ENCODE data around the gene RMDN2. TPM values are rescaled to one million over a fixed set of nuclear protein-coding genes. Genes with fewer than 3 reads are reported as not detected.
A peak's percentile ranks its signal among the peaks of the same experiment; 100 is the strongest.

RMDN2 gene
- polyA plus RNA-seq, 1 donor (not counting 4 experiments of a cell fraction or from before 2014, with no cell fraction given), result 9.3 TPM

DNA sequence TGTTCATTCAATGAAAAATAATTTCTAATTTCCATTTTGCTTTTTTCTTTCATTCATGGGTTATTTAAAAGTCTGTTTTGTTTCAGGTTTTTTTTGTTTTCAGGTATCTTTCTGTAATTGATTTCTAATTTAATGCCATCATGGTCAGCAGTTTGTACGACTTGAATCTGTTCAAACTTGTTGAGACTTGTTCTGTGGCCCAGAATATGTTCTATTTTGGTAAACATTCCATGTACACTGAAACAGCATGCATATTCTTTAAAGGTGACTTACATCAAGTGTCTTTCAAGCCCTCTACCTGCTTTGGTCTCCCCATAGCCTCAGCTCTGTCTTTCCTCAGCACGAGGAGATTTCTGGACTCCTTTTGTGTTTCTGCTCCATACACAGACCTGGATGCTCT is 101.8 kb downstream of the RMDN2 start:
- peak; percentile 61 for FAIRE-seq
- dilution Hi-C loops (cut with MboI; ENCODE audit: extremely low pct_ligation_motif_present, low sequenced_read_pairs), result no loop called here

DNA sequence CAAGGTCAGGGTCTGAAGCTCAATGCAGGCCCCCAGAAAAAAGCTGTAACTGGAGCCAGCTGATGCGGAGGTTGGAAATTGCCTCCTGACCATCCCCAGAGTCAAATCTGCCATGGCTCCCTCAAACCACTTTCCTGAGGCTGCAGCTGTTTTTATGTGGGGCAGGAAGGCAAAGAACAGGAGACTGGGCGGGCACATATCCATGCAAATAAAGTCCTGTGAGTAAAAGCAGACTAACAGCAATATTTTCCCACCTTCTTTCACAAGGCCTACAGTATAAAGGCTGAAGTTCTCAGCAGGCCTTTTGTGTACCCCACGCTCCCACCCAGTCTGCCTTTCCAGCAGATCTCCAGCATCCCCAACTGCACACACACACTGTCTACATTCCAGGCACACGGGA is 103.7 kb downstream of the RMDN2 start:
- no peak overlapping the region for H3K4me2 ChIP-seq (ENCODE audit: control insufficient read depth, extremely low read depth, insufficient read depth, low read depth, low read length)
- no peak overlapping the region for H2AFZ ChIP-seq (ENCODE audit: control insufficient read depth, low read length)
- DNase-seq (ENCODE audit: low read depth, low spot score) (no peak), FAIRE-seq (no peak)
- peaks cover 6% of the 10 kb centered on the region for H3K4me1 ChIP-seq (ENCODE audit: control insufficient read depth, extremely low read depth, insufficient read depth, low read length)
- no peaks in the 10 kb centered on the region for H3K36me3 ChIP-seq (ENCODE audit: control insufficient read depth in 2 of 2, extremely low read depth in 1 of 2, insufficient read depth in 2 of 2, low read length in 2 of 2)
- no peak overlapping the region for H3K9ac ChIP-seq (ENCODE audit: control insufficient read depth, extremely low read depth, insufficient read depth, low read length)
- no peak overlapping the region for H3K4me3 ChIP-seq (ENCODE audit: control insufficient read depth in 2 of 3, extremely low read depth in 1 of 3, insufficient read depth in 2 of 3, low read depth in 1 of 3, low read length in 3 of 3)
- no peaks in the 10 kb centered on the region for H3K9me1 ChIP-seq (ENCODE audit: control insufficient read depth, extremely low read depth, insufficient read depth, low read length)
- H3K9me3 ChIP-seq (ENCODE audit: control insufficient read depth, low read depth, low read length), result no peaks in the 10 kb centered on the region
- TF ChIP-seq, protein P1, sequence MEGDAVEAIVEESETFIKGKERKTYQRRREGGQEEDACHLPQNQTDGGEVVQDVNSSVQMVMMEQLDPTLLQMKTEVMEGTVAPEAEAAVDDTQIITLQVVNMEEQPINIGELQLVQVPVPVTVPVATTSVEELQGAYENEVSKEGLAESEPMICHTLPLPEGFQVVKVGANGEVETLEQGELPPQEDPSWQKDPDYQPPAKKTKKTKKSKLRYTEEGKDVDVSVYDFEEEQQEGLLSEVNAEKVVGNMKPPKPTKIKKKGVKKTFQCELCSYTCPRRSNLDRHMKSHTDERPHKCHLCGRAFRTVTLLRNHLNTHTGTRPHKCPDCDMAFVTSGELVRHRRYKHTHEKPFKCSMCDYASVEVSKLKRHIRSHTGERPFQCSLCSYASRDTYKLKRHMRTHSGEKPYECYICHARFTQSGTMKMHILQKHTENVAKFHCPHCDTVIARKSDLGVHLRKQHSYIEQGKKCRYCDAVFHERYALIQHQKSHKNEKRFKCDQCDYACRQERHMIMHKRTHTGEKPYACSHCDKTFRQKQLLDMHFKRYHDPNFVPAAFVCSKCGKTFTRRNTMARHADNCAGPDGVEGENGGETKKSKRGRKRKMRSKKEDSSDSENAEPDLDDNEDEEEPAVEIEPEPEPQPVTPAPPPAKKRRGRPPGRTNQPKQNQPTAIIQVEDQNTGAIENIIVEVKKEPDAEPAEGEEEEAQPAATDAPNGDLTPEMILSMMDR (optimal IDR thresholded peaks at IDR 0.05 in 1 of 3, IDR thresholded peaks at IDR 0.05 in 1 of 3, conservative IDR thresholded peaks at IDR 0.05 in 1 of 3; ENCODE audit: extremely low read depth in 1 of 3, insufficient read depth in 2 of 3, low read length in 3 of 3), result no peak
- no peak for TF ChIP-seq EZH2 (IDR thresholded peaks at IDR 0.05; ENCODE audit: low read length)
- no peaks in the 10 kb centered on the region for H4K20me1 ChIP-seq (ENCODE audit: control insufficient read depth, extremely low read depth, insufficient read depth, low read length)
- H3K27me3 ChIP-seq (ENCODE audit: control insufficient read depth, extremely low read depth, insufficient read depth, low read length), result no peaks in the 10 kb centered on the region
- dilution Hi-C loops (cut with MboI; ENCODE audit: extremely low pct_ligation_motif_present, low sequenced_read_pairs), result no loop called here
- no peak overlapping the region for H3K27ac ChIP-seq (ENCODE audit: control insufficient read depth, insufficient read depth, low read length)
- H3K79me2 ChIP-seq (ENCODE audit: control insufficient read depth, insufficient read depth, low read length), result no peaks in the 10 kb centered on the region

More for the DNA sequence above, 101.8 kb downstream of the RMDN2 start:
- no peak for TF ChIP-seq EZH2 (IDR thresholded peaks at IDR 0.05; ENCODE audit: low read length)
- TF ChIP-seq, protein P1 (optimal IDR thresholded peaks at IDR 0.05 in 1 of 3, IDR thresholded peaks at IDR 0.05 in 1 of 3, conservative IDR thresholded peaks at IDR 0.05 in 1 of 3; ENCODE audit: extremely low read depth in 1 of 3, insufficient read depth in 2 of 3, low read length in 3 of 3), result no peak
- Histone ChIP-seq H3K79me2 (ENCODE audit: control insufficient read depth, insufficient read depth, low read length) (no peaks in the 10 kb centered on the region), H3K36me3 (ENCODE audit: control insufficient read depth in 2 of 2, extremely low read depth in 1 of 2, insufficient read depth in 2 of 2, low read length in 2 of 2) (no peaks in the 10 kb centered on the region), H3K27ac (ENCODE audit: control insufficient read depth, insufficient read depth, low read length) (no peak overlapping the region), H3K27me3 (ENCODE audit: control insufficient read depth, extremely low read depth, insufficient read depth, low read length) (no peaks in the 10 kb centered on the region), H4K20me1 (ENCODE audit: control insufficient read depth, extremely low read depth, insufficient read depth, low read length) (no peaks in the 10 kb centered on the region), H3K9me1 (ENCODE audit: control insufficient read depth, extremely low read depth, insufficient read depth, low read length) (no peaks in the 10 kb centered on the region), H3K4me2 (ENCODE audit: control insufficient read depth, extremely low read depth, insufficient read depth, low read depth, low read length) (peak overlapping the region; percentile 12), H3K9ac (ENCODE audit: control insufficient read depth, extremely low read depth, insufficient read depth, low read length) (no peak overlapping the region), H3K9me3 (ENCODE audit: control insufficient read depth, low read depth, low read length) (no peaks in the 10 kb centered on the region), H3K4me3 (ENCODE audit: control insufficient read depth in 2 of 3, extremely low read depth in 1 of 3, insufficient read depth in 2 of 3, low read depth in 1 of 3, low read length in 3 of 3) (no peak overlapping the region), H2AFZ (ENCODE audit: control insufficient read depth, low read length) (peak overlapping the region; percentile 34), H3K4me1 (ENCODE audit: control insufficient read depth, extremely low read depth, insufficient read depth, low read length) (peaks cover 6% of the 10 kb centered on the region)
- no peak for DNase-seq (ENCODE audit: low read depth, low spot score)

Data from keratinocyte (primary cell).